ENCODE measurements around the gene NGF. TPM values are rescaled to one million over a fixed set of nuclear protein-coding genes. Genes with fewer than 3 reads are reported as not detected.

The NGF gene
- total and polyA plus RNA-seq, 2 of the 8 experiments (the other 6 are each of a cell fraction or from before 2014, with no cell fraction given), result 1.6 TPM; not detected in 1

- Histone ChIP-seq H2BK5ac (ENCODE audit: low read depth, low read length) (no peak overlapping the region), H3K4ac (replicated peaks; ENCODE audit: insufficient read length, low read depth, low read length) (no peak overlapping the region), H2BK20ac (ENCODE audit: low read length) (no peak overlapping the region), H3K4me1 (replicated peaks in 1 of 4; ENCODE audit: control insufficient read depth in 3 of 4, insufficient read depth in 4 of 4, low read length in 3 of 4) (no peaks in the 10 kb centered on the region), H3K79me2 (ENCODE audit: control insufficient read depth in 1 of 2, insufficient read depth in 2 of 2, low read length in 2 of 2) (no peaks in the 10 kb centered on the region), H3K56ac (replicated peaks; ENCODE audit: insufficient read length, low read depth, low read length) (no peak overlapping the region), H4K5ac (ENCODE audit: insufficient read length, low read depth, low read length) (no peak overlapping the region), H3K4me3 (ENCODE audit: extremely low read depth in 1 of 4, insufficient read depth in 2 of 4, low read depth in 3 of 4, low read length in 4 of 4) (no peak overlapping the region), H3K9me3 (ENCODE audit: insufficient read depth in 2 of 2, low read depth in 1 of 2, low read length in 1 of 2) (no peaks in the 10 kb centered on the region), H4K91ac (replicated peaks; ENCODE audit: insufficient read length, low read length) (no peak overlapping the region), H4K20me1 (replicated peaks in 1 of 2; ENCODE audit: control insufficient read depth in 1 of 2, insufficient read depth in 2 of 2, low read length in 2 of 2) (no peaks in the 10 kb centered on the region), H3K23me2 (ENCODE audit: low read depth, low read length) (no peaks in the 10 kb centered on the region), H3K79me1 (ENCODE audit: low read depth, low read length) (no peaks in the 10 kb centered on the region), H2AK5ac (ENCODE audit: low read depth, low read length) (no peak overlapping the region), H3K9ac (replicated peaks in 1 of 4; ENCODE audit: extremely low read depth in 1 of 4, low read depth in 3 of 4, low read length in 3 of 4) (no peak overlapping the region), H3K4me2 (ENCODE audit: insufficient read depth in 1 of 2, low read depth in 2 of 2, low read length in 2 of 2) (no peak overlapping the region), H2AFZ (ENCODE audit: low read length) (no peak overlapping the region; the same call in 1 of the 2 replicates), H3K27ac (ENCODE audit: low read depth, low read length) (no peak overlapping the region), H3K36me3 (ENCODE audit: control insufficient read depth in 2 of 4, insufficient read depth in 4 of 4, low read length in 3 of 4) (no peaks in the 10 kb centered on the region), H2BK15ac (ENCODE audit: low read length) (no peak overlapping the region), H2BK120ac (replicated peaks; ENCODE audit: low read depth, low read length) (no peak overlapping the region), H3K27me3 (replicated peaks in 1 of 4; ENCODE audit: control insufficient read depth in 3 of 4, extremely low read depth in 1 of 4, insufficient read depth in 3 of 4, low read length in 3 of 4) (no peaks in the 10 kb centered on the region), H3K23ac (ENCODE audit: insufficient read length) (no peak overlapping the region), H4K8ac (ENCODE audit: extremely low read depth, insufficient read depth, low read length) (no peak overlapping the region), H2BK12ac (ENCODE audit: low read depth, low read length) (no peak overlapping the region), H3K18ac (ENCODE audit: extremely low read depth, low read length) (no peak overlapping the region), H3K14ac (ENCODE audit: insufficient read length) (no peak overlapping the region)
- no peak for FAIRE-seq
- ChIA-PET POLR2A (ENCODE audit: partially characterized antibody) (no interaction called here), CTCF (ENCODE audit: partially characterized antibody) (interaction anchor here (0.7 to 1.0 kb wide), 3 partner anchors 42 to 232 kb away, joined by 3 read pairs; no protein-coding TSS in a partner anchor)
- DNase-seq (ENCODE audit: low read depth in 1 of 2, low spot score in 2 of 2), result no peak
- WGBS, 2 experiments (ENCODE audit: extremely low coverage in 1 of 2, insufficient coverage in 1 of 2, insufficient read length in 1 of 2, insufficient replicate concordance in 2 of 2, low coverage in 1 of 2, low lambda C conversion rate in 2 of 2, missing lambda C conversion rate in 1 of 2), result 96% methylated on average over 3 of the region's 3 CpGs; no CpG with 5 or more reads in 1 of the 2 experiments
- TF ChIP-seq POU5F1 (IDR thresholded peaks at IDR 0.05; ENCODE audit: low read depth, low read length), result no peak
- TF ChIP-seq RFX5 (IDR thresholded peaks at IDR 0.05; ENCODE audit: borderline replicate concordance, low read depth, low read length), result no peak
- TF ChIP-seq KDM5A (IDR thresholded peaks at IDR 0.05; ENCODE audit: low read length), result no peak
- TF ChIP-seq EGR1 (IDR thresholded peaks at IDR 0.05; ENCODE audit: borderline replicate concordance, low read depth, low read length), result no peak
- no peak for TF ChIP-seq JUND (IDR thresholded peaks at IDR 0.05; ENCODE audit: low read length)
- no peak for TF ChIP-seq SP1 (IDR thresholded peaks at IDR 0.05; ENCODE audit: low read depth, low read length)
- no peak for TF ChIP-seq POLR2A (IDR thresholded peaks at IDR 0.05; ENCODE audit: control extremely low read depth in 1 of 2, low read depth in 2 of 2, low read length in 2 of 2)
- no peak for TF ChIP-seq FOSL1 (IDR thresholded peaks at IDR 0.05; ENCODE audit: insufficient read depth, low read depth, low read length)
- TF ChIP-seq CTCF (IDR thresholded peaks at IDR 0.05; ENCODE audit: control extremely low read depth in 1 of 3, insufficient read depth in 1 of 3, low read depth in 1 of 3, low read length in 3 of 3), result no peak
- TF ChIP-seq RAD21 (IDR thresholded peaks at IDR 0.05 in 1 of 2, conservative IDR thresholded peaks at IDR 0.05 in 1 of 2; ENCODE audit: low read depth in 2 of 2, low read length in 2 of 2), result no peak
- TF ChIP-seq TCF12 (IDR thresholded peaks at IDR 0.05; ENCODE audit: low read depth, low read length), result no peak
- TF ChIP-seq YY1 (IDR thresholded peaks at IDR 0.05; ENCODE audit: low read depth, low read length), result no peak
- no peak for TF ChIP-seq TEAD4 (IDR thresholded peaks at IDR 0.05; ENCODE audit: low read depth, low read length)
Observed at GRCh38 chr1:115374598-115374997, 36.5 kb upstream of the NGF start.

Measured in H1 (cell line).